ENCODE data around the gene IFT27.
A peak's percentile ranks its signal among the peaks of the same experiment; 100 is the strongest.

DNA sequence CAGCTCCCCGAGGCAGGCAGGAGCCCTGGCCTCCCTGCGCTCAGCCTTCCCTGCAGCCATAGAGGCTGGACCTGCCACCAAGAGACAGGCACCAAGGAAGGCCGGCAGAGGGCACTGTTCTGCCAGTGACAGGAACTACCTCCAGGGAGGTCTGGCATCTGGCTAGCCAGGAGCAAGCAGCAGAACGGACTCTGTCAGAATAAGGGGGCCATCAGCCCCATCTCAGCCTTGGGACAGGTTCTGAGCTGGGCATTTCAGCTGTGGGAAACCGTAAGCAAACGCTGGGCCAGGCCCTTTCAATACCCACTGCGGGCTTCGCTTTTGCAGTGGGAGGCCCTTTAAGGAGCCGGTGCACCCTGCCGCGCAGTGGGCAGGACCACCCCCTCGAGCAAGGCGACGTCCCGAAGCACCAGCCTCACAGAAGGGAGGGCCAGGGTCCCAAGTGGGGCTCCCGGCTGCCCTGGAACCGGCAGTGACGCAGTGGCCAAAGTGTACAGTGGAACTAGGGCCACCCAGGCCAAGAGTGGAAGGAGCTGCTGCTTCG is 18.2 kb downstream of the IFT27 start:
- TF ChIP-seq, protein P1, sequence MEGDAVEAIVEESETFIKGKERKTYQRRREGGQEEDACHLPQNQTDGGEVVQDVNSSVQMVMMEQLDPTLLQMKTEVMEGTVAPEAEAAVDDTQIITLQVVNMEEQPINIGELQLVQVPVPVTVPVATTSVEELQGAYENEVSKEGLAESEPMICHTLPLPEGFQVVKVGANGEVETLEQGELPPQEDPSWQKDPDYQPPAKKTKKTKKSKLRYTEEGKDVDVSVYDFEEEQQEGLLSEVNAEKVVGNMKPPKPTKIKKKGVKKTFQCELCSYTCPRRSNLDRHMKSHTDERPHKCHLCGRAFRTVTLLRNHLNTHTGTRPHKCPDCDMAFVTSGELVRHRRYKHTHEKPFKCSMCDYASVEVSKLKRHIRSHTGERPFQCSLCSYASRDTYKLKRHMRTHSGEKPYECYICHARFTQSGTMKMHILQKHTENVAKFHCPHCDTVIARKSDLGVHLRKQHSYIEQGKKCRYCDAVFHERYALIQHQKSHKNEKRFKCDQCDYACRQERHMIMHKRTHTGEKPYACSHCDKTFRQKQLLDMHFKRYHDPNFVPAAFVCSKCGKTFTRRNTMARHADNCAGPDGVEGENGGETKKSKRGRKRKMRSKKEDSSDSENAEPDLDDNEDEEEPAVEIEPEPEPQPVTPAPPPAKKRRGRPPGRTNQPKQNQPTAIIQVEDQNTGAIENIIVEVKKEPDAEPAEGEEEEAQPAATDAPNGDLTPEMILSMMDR (conservative IDR thresholded peaks at IDR 0.05; ENCODE audit: low read depth in 2 of 2) = peak; percentile 81 to 86
- TF ChIP-seq CREB1 (CRISPR knock-in tag; IDR thresholded peaks at IDR 0.05; ENCODE audit: low read depth) (no peak), JUNB (IDR thresholded peaks at IDR 0.05; ENCODE audit: unreplicated experiment) (no peak)
- TF ChIP-seq, protein P2, sequence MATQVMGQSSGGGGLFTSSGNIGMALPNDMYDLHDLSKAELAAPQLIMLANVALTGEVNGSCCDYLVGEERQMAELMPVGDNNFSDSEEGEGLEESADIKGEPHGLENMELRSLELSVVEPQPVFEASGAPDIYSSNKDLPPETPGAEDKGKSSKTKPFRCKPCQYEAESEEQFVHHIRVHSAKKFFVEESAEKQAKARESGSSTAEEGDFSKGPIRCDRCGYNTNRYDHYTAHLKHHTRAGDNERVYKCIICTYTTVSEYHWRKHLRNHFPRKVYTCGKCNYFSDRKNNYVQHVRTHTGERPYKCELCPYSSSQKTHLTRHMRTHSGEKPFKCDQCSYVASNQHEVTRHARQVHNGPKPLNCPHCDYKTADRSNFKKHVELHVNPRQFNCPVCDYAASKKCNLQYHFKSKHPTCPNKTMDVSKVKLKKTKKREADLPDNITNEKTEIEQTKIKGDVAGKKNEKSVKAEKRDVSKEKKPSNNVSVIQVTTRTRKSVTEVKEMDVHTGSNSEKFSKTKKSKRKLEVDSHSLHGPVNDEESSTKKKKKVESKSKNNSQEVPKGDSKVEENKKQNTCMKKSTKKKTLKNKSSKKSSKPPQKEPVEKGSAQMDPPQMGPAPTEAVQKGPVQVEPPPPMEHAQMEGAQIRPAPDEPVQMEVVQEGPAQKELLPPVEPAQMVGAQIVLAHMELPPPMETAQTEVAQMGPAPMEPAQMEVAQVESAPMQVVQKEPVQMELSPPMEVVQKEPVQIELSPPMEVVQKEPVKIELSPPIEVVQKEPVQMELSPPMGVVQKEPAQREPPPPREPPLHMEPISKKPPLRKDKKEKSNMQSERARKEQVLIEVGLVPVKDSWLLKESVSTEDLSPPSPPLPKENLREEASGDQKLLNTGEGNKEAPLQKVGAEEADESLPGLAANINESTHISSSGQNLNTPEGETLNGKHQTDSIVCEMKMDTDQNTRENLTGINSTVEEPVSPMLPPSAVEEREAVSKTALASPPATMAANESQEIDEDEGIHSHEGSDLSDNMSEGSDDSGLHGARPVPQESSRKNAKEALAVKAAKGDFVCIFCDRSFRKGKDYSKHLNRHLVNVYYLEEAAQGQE (IDR thresholded peaks at IDR 0.05; ENCODE audit: unreplicated experiment) = no peak

Measured in GM23338 (cell line).